ENCODE results near the gene MYOM1. TPM values are rescaled to one million over a fixed set of nuclear protein-coding genes. Genes with fewer than 3 reads are reported as not detected.

The MYOM1 gene
- total RNA-seq, 1 donor from 2014 or later: 0.49 TPM

DNA sequence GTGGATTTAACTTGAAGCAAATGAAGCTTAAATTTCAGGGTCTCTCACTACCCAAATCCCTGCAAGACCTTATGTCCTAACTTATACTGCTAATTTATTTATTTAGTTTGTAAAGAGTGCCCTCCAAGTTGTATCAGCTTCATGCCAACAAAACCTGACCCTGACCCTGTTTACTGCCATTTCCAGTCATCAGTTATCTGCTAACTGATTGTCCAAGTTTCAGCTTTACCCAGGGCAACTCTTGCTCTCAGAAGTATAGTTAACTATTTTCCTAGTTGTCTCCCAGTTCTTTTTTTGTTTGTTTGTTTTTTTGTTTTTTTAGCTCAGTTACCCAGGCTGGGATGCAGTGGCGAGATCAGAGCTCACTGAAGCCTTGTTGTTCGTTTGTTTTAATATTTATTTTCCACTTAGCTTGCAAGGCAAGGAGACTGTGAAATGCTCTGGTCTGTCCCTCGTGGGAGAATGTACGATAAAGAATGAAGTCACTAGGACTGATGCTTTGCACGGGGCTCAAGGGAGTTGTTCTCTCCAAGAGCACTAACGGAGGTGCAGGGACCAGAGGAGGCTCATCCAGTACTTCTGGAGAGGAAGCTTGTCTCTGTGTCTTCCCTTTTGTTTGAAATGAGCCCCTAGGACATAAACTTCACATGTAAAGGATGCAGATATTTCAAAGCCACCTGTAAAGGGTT, 35.3 kb downstream of the MYOM1 start:
- Mint-ChIP-seq H3K27ac (ENCODE audit: unreplicated experiment) (no peak overlapping the region), H3K9me3 (ENCODE audit: unreplicated experiment) (no peaks in the 10 kb centered on the region)
- no peak for TF ChIP-seq CTCF (IDR thresholded peaks at IDR 0.05; ENCODE audit: unreplicated experiment)

GRCh38 chr18:3183103-3183717, 36.6 kb downstream of the MYOM1 start:
- H3K27me3 Mint-ChIP-seq (ENCODE audit: unreplicated experiment): peaks cover 2% of the 10 kb centered on the region
- TF ChIP-seq CTCF (IDR thresholded peaks at IDR 0.05; ENCODE audit: unreplicated experiment): no peak
- no peaks in the 10 kb centered on the region for H3K4me1 Mint-ChIP-seq (ENCODE audit: unreplicated experiment)
- H3K27ac Mint-ChIP-seq (ENCODE audit: unreplicated experiment): no peak overlapping the region
- DNase-seq (ENCODE audit: low spot score): no peak
- no peak overlapping the region for H3K4me3 Mint-ChIP-seq (ENCODE audit: unreplicated experiment)
- H3K36me3 Mint-ChIP-seq (ENCODE audit: low read depth, unreplicated experiment): no peaks in the 10 kb centered on the region
- H3K9me3 Mint-ChIP-seq (ENCODE audit: unreplicated experiment): no peaks in the 10 kb centered on the region

More for the DNA sequence above, 35.3 kb downstream of the MYOM1 start:
- Mint-ChIP-seq H3K4me3 (ENCODE audit: unreplicated experiment) (no peak overlapping the region), H3K36me3 (ENCODE audit: low read depth, unreplicated experiment) (no peaks in the 10 kb centered on the region), H3K4me1 (ENCODE audit: unreplicated experiment) (no peaks in the 10 kb centered on the region), H3K27me3 (ENCODE audit: unreplicated experiment) (peaks cover 2% of the 10 kb centered on the region)
- no peak for DNase-seq (ENCODE audit: low spot score)

DNA sequence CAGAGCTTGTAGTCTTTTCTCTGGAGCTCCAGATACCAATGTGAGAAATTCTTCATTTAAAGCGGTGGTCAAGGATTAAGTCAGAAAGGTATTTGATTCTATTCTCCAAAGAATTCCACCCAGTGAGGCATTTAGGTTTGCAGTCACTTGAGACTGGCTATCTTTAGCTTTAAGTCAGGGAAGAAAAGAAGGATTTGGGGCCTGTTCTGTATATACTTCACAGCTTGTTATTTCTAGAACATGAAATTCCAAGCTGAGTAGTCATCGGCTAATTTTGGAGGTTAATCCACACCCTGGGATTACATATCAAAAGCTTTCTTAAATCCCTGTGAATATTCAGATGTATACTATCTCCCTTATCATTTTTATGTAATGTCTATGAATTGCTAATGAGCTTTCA, 39.4 kb downstream of the MYOM1 start:
- H3K4me3 Mint-ChIP-seq (ENCODE audit: unreplicated experiment): no peak overlapping the region
- H3K4me1 Mint-ChIP-seq (ENCODE audit: unreplicated experiment): no peaks in the 10 kb centered on the region
- TF ChIP-seq CTCF (IDR thresholded peaks at IDR 0.05; ENCODE audit: unreplicated experiment): no peak
- no peaks in the 10 kb centered on the region for H3K9me3 Mint-ChIP-seq (ENCODE audit: unreplicated experiment)
- no peaks in the 10 kb centered on the region for H3K36me3 Mint-ChIP-seq (ENCODE audit: low read depth, unreplicated experiment)
- peaks cover 2% of the 10 kb centered on the region for H3K27me3 Mint-ChIP-seq (ENCODE audit: unreplicated experiment)
- DNase-seq (ENCODE audit: low spot score): no peak
- H3K27ac Mint-ChIP-seq (ENCODE audit: unreplicated experiment): no peak overlapping the region

GRCh38 chr18:3179430-3180089, 40.2 kb downstream of the MYOM1 start:
- no peak overlapping the region for H3K4me3 Mint-ChIP-seq (ENCODE audit: unreplicated experiment)
- H3K27ac Mint-ChIP-seq (ENCODE audit: unreplicated experiment): no peak overlapping the region
- no peak for DNase-seq (ENCODE audit: low spot score)
- peaks cover 2% of the 10 kb centered on the region for H3K27me3 Mint-ChIP-seq (ENCODE audit: unreplicated experiment)
- no peaks in the 10 kb centered on the region for H3K36me3 Mint-ChIP-seq (ENCODE audit: low read depth, unreplicated experiment)
- no peaks in the 10 kb centered on the region for H3K9me3 Mint-ChIP-seq (ENCODE audit: unreplicated experiment)
- no peak for TF ChIP-seq CTCF (IDR thresholded peaks at IDR 0.05; ENCODE audit: unreplicated experiment)
- no peaks in the 10 kb centered on the region for H3K4me1 Mint-ChIP-seq (ENCODE audit: unreplicated experiment)

Measured in endothelial cell (in vitro differentiated cells).